Measurements from ENCODE around the gene HSPA12A.

The HSPA12A gene

GRCh38 chr10:116743266-116744064 is 1.1 kb upstream of the HSPA12A start:
- no peak for DNase-seq

GRCh38 chr10:116741391-116742351 is 695 bp downstream of the HSPA12A start:
- no peak for DNase-seq

- DNase-seq, result no peak
Measured at GRCh38 chr10:116740971-116741370, 1.4 kb downstream of the HSPA12A start.

- no peak for DNase-seq
Measured at GRCh38 chr10:116738339-116738738, 4.0 kb downstream of the HSPA12A start.

GRCh38 chr10:116737627-116738327 is 4.6 kb downstream of the HSPA12A start:
- no peak for DNase-seq

GRCh38 chr10:116733566-116733965 is 8.8 kb downstream of the HSPA12A start:
- DNase-seq, result no peak

GRCh38 chr10:116732573-116732972 is 9.8 kb downstream of the HSPA12A start:
- no peak for DNase-seq

GRCh38 chr10:116730464-116731260 is 11.7 kb downstream of the HSPA12A start:
- DNase-seq, result no peak

GRCh38 chr10:116729243-116729642 is 13.1 kb downstream of the HSPA12A start:
- no peak for DNase-seq

GRCh38 chr10:116728526-116729096 is 13.8 kb downstream of the HSPA12A start:
- no peak for DNase-seq

- no peak for DNase-seq
Measured at GRCh38 chr10:116723428-116724281, 18.7 kb downstream of the HSPA12A start.

GRCh38 chr10:116722736-116723427 is 19.5 kb downstream of the HSPA12A start:
- no peak for DNase-seq

GRCh38 chr10:116721547-116722392 is 20.6 kb downstream of the HSPA12A start:
- no peak for DNase-seq

GRCh38 chr10:116720668-116721546 is 21.5 kb downstream of the HSPA12A start:
- DNase-seq, result no peak

GRCh38 chr10:116720241-116720643 is 22.1 kb downstream of the HSPA12A start:
- DNase-seq, result no peak

- no peak for DNase-seq
Measured at GRCh38 chr10:116719804-116720203, 22.6 kb downstream of the HSPA12A start.

GRCh38 chr10:116718058-116718457 is 24.3 kb downstream of the HSPA12A start:
- no peak for DNase-seq

GRCh38 chr10:116716381-116716780 is 26.0 kb downstream of the HSPA12A start:
- no peak for DNase-seq
